Effector memory CD8-positive, alpha-beta T cell (primary cell): ENCODE data around the gene SMYD2.

Experiments used
- ATAC-seq: fragments of 150-1000 bp; cut with Tn5 transposase; replicated peaks from 2 replicates; pipeline ENCODE4 v1.10.0; 2021; ENCODE audit warnings: mild to moderate bottlenecking, moderate library complexity
- DNase-seq, 3 experiments: peaks; one replicate each; pipeline ENCODE4 v3.0.0; 2021
- H3K27ac Mint-ChIP-seq, 2 donors: one replicate each; pipeline ENCODE4 v1.8.0; 2022; ENCODE audit warnings: mild to moderate bottlenecking in 2 of 2, mixed read lengths in 2 of 2, moderate library complexity in 2 of 2
- H3K27me3 Mint-ChIP-seq, 2 donors: one replicate each; pipeline ENCODE4 v1.8.0; 2022; ENCODE audit warnings: mixed read lengths in 2 of 2
- H3K36me3 Mint-ChIP-seq: one replicate; pipeline ENCODE4 v1.8.0; 2022; ENCODE audit warnings: mild to moderate bottlenecking, moderate library complexity, mixed read lengths; ENCODE audit not compliant: insufficient read depth
- H3K4me1 Mint-ChIP-seq, 2 donors: one replicate each; pipeline ENCODE4 v1.8.0; 2022; ENCODE audit warnings: low read depth in 2 of 2, mixed read lengths in 2 of 2
- H3K4me3 Mint-ChIP-seq, 2 donors: one replicate each; pipeline ENCODE4 v1.8.0; 2022; ENCODE audit warnings: mild to moderate bottlenecking in 2 of 2, mixed read lengths in 2 of 2, moderate library complexity in 2 of 2
- H3K9me3 Mint-ChIP-seq, 2 donors: one replicate each; pipeline ENCODE4 v1.8.0; 2022; ENCODE audit warnings: mixed read lengths in 2 of 2

SMYD2 gene

GRCh38 chr1:214296860-214297745 lies 16.1 kb downstream of the SMYD2 start:
- H3K4me3 Mint-ChIP-seq: no peak overlapping the region
- H3K9me3 Mint-ChIP-seq: no peaks in the 10 kb centered on the region
- DNase-seq: no peak
- ATAC-seq: no peak
- no peaks in the 10 kb centered on the region for H3K27me3 Mint-ChIP-seq
- H3K4me1 Mint-ChIP-seq: peaks cover 7 to 12% of the 10 kb centered on the region in 2 donors
- no peak overlapping the region for H3K27ac Mint-ChIP-seq
- H3K36me3 Mint-ChIP-seq: no peaks in the 10 kb centered on the region

- H3K4me3 Mint-ChIP-seq: no peak overlapping the region
- H3K27me3 Mint-ChIP-seq: no peaks in the 10 kb centered on the region
- H3K9me3 Mint-ChIP-seq: no peaks in the 10 kb centered on the region
- H3K27ac Mint-ChIP-seq: no peak overlapping the region
- DNase-seq: no peak
- ATAC-seq: no peak
- H3K36me3 Mint-ChIP-seq: no peaks in the 10 kb centered on the region
- peaks cover 8 to 13% of the 10 kb centered on the region in 2 donors for H3K4me1 Mint-ChIP-seq
These were observed 19.3 kb downstream of the SMYD2 start for GRCh38 chr1:214300149-214300780.

- Mint-ChIP-seq H3K4me1 (peaks cover 8 to 17% of the 10 kb centered on the region in 2 donors), H3K36me3 (no peaks in the 10 kb centered on the region), H3K27me3 (no peaks in the 10 kb centered on the region), H3K9me3 (no peaks in the 10 kb centered on the region), H3K4me3 (no peak overlapping the region), H3K27ac (no peak overlapping the region)
- no peak for DNase-seq
- ATAC-seq: no peak
These were observed 20.6 kb downstream of the SMYD2 start for GRCh38 chr1:214301526-214301925.

DNA sequence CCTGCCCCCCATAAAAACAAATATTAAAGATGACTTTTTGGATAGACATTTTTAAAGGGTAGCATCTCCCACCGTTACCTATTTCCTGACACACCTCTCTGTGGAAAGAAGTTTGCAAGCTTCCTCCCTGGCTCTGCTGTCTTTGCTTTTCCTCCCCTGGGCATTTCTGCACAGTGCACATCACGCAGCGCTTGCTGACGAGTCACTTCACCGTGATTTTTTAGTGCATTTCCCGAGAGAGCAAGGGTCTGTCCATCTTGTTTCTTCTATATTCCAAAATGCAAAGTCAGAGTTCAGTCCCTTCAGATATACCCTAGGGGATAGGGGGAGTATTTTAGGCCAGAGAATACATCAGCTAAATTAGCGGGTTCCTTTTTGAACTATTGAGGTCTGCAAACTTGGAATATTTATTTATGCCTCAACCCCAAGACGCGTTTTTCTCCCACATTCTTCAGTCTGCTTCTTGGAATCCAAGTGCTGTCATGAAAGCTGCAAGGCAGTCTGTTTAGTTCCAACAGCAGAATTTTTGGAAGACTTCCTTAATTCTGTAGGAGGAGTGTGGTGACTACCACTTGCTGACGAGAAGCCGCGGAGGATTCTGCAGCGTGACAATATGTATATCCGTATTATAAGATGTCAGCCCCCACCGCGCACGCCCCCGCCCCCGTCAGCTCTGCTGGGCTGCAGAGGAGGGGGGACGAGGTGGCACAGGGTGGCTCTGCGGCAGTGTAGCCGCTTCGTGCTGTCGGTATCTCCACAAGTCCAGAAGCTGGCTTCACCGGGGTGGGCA lies 22.4 kb downstream of the SMYD2 start:
- DNase-seq (no peak), ATAC-seq (no peak)
- H3K9me3 Mint-ChIP-seq: no peaks in the 10 kb centered on the region
- no peak overlapping the region for H3K4me3 Mint-ChIP-seq
- H3K27ac Mint-ChIP-seq: peak overlapping the region in 1 of 2 donors; percentile 38
- peaks cover 3% of the 10 kb centered on the region for H3K36me3 Mint-ChIP-seq
- no peaks in the 10 kb centered on the region for H3K27me3 Mint-ChIP-seq
- H3K4me1 Mint-ChIP-seq: peaks cover 11 to 22% of the 10 kb centered on the region in 2 donors

- H3K4me3 Mint-ChIP-seq: no peak overlapping the region
- H3K27me3 Mint-ChIP-seq: no peaks in the 10 kb centered on the region
- DNase-seq: no peak
- no peaks in the 10 kb centered on the region for H3K9me3 Mint-ChIP-seq
- H3K4me1 Mint-ChIP-seq: peaks cover 23 to 37% of the 10 kb centered on the region in 2 donors
- peak overlapping the region in 1 of 2 donors; percentile 79 for H3K27ac Mint-ChIP-seq
- H3K36me3 Mint-ChIP-seq: peaks cover 3% of the 10 kb centered on the region
- no peak for ATAC-seq
These were observed 24.3 kb downstream of the SMYD2 start for GRCh38 chr1:214305164-214305751.

DNA sequence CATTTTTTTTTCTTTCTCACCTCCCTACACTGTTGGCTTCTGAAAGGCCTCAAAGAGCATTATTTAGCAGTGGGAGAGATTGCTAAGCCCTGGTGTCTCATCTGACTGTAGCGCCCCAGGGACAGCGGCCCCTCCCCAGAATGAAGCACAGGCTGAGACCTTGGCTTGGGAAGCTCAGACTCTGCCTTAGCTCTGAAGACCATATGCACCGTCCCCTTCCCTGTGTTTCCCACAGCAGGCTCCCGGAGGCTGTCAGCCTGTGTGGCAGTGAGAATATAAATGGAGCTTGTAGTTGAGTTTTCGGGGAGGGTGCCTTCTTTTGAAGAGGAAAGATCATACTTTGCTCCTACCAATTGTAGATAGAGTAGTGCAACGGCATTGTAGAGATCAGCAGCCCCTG lies 25.3 kb downstream of the SMYD2 start:
- H3K27me3 Mint-ChIP-seq: no peaks in the 10 kb centered on the region
- H3K9me3 Mint-ChIP-seq: no peaks in the 10 kb centered on the region
- peaks cover 27 to 45% of the 10 kb centered on the region in 2 donors for H3K4me1 Mint-ChIP-seq
- H3K4me3 Mint-ChIP-seq: no peak overlapping the region
- peak overlapping the region in 1 of 2 donors; percentile 79 for H3K27ac Mint-ChIP-seq
- ATAC-seq (no peak), DNase-seq (no peak)
- H3K36me3 Mint-ChIP-seq: peaks cover 3% of the 10 kb centered on the region

- no peaks in the 10 kb centered on the region for H3K9me3 Mint-ChIP-seq
- H3K27me3 Mint-ChIP-seq: no peaks in the 10 kb centered on the region
- no peak for ATAC-seq
- peaks cover 6% of the 10 kb centered on the region for H3K36me3 Mint-ChIP-seq
- no peak for DNase-seq
- peak overlapping the region in 1 of 2 donors; percentile 0 for H3K27ac Mint-ChIP-seq
- peak overlapping the region; percentile 45 to 77 for H3K4me3 Mint-ChIP-seq
- peaks cover 22 to 47% of the 10 kb centered on the region in 2 donors for H3K4me1 Mint-ChIP-seq
These were observed 29.1 kb downstream of the SMYD2 start for GRCh38 chr1:214310010-214310409.

- peaks cover 22 to 47% of the 10 kb centered on the region in 2 donors for H3K4me1 Mint-ChIP-seq
- ATAC-seq (peak; percentile 40), DNase-seq (no peak)
- H3K4me3 Mint-ChIP-seq: peak overlapping the region; percentile 65 to 77
- no peaks in the 10 kb centered on the region for H3K27me3 Mint-ChIP-seq
- H3K9me3 Mint-ChIP-seq: no peaks in the 10 kb centered on the region
- H3K36me3 Mint-ChIP-seq: peaks cover 9% of the 10 kb centered on the region
- H3K27ac Mint-ChIP-seq: peak overlapping the region in 1 of 2 donors; percentile 15
These were observed 30.1 kb downstream of the SMYD2 start for GRCh38 chr1:214310777-214311690.

GRCh38 chr1:214312530-214313051 lies 31.6 kb downstream of the SMYD2 start:
- H3K9me3 Mint-ChIP-seq: no peaks in the 10 kb centered on the region
- peaks cover 6% of the 10 kb centered on the region for H3K36me3 Mint-ChIP-seq
- ATAC-seq: no peak
- H3K27ac Mint-ChIP-seq: peak overlapping the region in 1 of 2 donors; percentile 64
- no peak overlapping the region for H3K4me3 Mint-ChIP-seq
- H3K27me3 Mint-ChIP-seq: no peaks in the 10 kb centered on the region
- DNase-seq: no peak
- peaks cover 22 to 42% of the 10 kb centered on the region in 2 donors for H3K4me1 Mint-ChIP-seq

DNA sequence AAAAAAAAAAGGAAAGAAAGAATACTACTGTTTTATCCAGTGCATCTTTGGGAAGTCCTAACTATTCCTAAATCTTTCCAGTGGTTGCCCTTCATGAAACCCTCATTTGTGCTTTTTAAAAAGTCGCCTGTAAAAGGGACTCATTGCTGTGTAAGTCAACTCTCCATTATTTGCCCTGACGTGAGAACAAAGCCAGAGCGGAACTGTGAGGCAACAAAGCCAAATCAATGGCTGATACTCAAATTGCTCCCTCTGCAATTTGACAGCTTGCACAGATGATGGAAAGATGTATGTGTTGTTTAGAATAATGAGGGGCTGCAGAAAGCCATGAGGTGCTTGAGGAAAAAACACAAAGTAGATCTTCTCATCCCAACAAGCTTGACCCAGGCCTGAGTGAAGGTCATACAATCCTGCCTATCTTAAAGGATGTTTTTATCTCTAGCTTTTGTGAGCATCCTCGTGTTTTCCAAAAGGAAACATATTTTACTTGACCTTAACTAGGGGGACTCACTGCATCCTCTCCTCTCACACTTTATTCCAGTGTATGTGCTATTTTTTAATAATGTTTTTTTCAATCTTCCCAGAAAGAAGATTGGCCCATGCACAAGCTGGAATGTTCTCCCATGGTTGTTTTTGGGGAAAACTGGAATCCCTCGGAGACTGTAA lies 33.4 kb downstream of the SMYD2 start:
- H3K9me3 Mint-ChIP-seq: no peaks in the 10 kb centered on the region
- peaks cover 6% of the 10 kb centered on the region for H3K36me3 Mint-ChIP-seq
- H3K4me1 Mint-ChIP-seq: peaks cover 12 to 28% of the 10 kb centered on the region in 2 donors
- peak overlapping the region in 1 of 2 donors; percentile 85 for H3K27ac Mint-ChIP-seq
- no peaks in the 10 kb centered on the region for H3K27me3 Mint-ChIP-seq
- DNase-seq (no peak), ATAC-seq (no peak)
- no peak overlapping the region for H3K4me3 Mint-ChIP-seq

GRCh38 chr1:214316593-214316992 lies 35.6 kb downstream of the SMYD2 start:
- peak overlapping the region in 1 of 2 donors; percentile 41 for H3K27ac Mint-ChIP-seq
- DNase-seq: no peak
- H3K27me3 Mint-ChIP-seq: no peaks in the 10 kb centered on the region
- no peak for ATAC-seq
- no peaks in the 10 kb centered on the region for H3K9me3 Mint-ChIP-seq
- no peak overlapping the region for H3K4me3 Mint-ChIP-seq
- peaks cover 2 to 11% of the 10 kb centered on the region in 2 donors for H3K4me1 Mint-ChIP-seq
- H3K36me3 Mint-ChIP-seq: peaks cover 6% of the 10 kb centered on the region

GRCh38 chr1:214317300-214317699 lies 36.3 kb downstream of the SMYD2 start:
- Mint-ChIP-seq H3K36me3 (peaks cover 7% of the 10 kb centered on the region), H3K4me3 (no peak overlapping the region), H3K4me1 (peaks cover 2 to 7% of the 10 kb centered on the region in 2 donors), H3K27ac (no peak overlapping the region), H3K27me3 (no peaks in the 10 kb centered on the region), H3K9me3 (no peaks in the 10 kb centered on the region)
- DNase-seq (no peak), ATAC-seq (no peak)
